DND-41 (cell line): ENCODE results near the gene MOV10L1.
A peak's percentile ranks its signal among the peaks of the same experiment; 100 is the strongest.

Experiments used
- ATAC-seq: fragments of 200-7000 bp; cut with Tn5 transposase; 3 replicates; pipeline ENCODE4 v1.9.1; 2021; ENCODE audit warnings: low read depth; ENCODE audit not compliant: insufficient read depth
- DNase-seq: peaks from one replicate; pipeline ENCODE4 v3.0.0-alpha.2; 2020
- H2AFZ ChIP-seq: 2 replicates; pipeline ENCODE4 v1.6.0; 2012; ENCODE audit warnings: low read depth, low read length
- H3K27ac ChIP-seq: 2 replicates; pipeline ENCODE4 v1.5.1; 2012; ENCODE audit warnings: low read length, inconsistent platforms
- H3K27me3 ChIP-seq: fragments of 200-600 bp; sonication (generic); 2 replicates; pipeline ENCODE4 v1.6.0; 2012; ENCODE audit warnings: low read length, mild to moderate bottlenecking, inconsistent platforms; ENCODE audit not compliant: insufficient read depth, poor library complexity
- H3K36me3 ChIP-seq: 2 replicates; pipeline ENCODE4 v1.5.1; 2012; ENCODE audit warnings: low read length, inconsistent platforms; ENCODE audit not compliant: insufficient read depth
- H3K4me1 ChIP-seq: 2 replicates; pipeline ENCODE4 v1.5.1; 2012; ENCODE audit warnings: mild to moderate bottlenecking, low read length; ENCODE audit not compliant: insufficient read depth
- H3K4me2 ChIP-seq: 2 replicates; pipeline ENCODE4 v1.6.0; 2012; ENCODE audit warnings: mild to moderate bottlenecking, moderate library complexity, low read length, inconsistent platforms; ENCODE audit not compliant: insufficient read depth
- H3K4me3 ChIP-seq, 2 experiments: fragments of 200-600 bp in 1 of 2; shearing (Covaris generic) in 1 of 2; 2 replicates each; pipeline ENCODE4 v1.5.1; 2012 to 2016; ENCODE audit warnings: inconsistent platforms in 2 of 2, low read length in 2 of 2, mild to moderate bottlenecking in 2 of 2, low read depth in 1 of 2, moderate library complexity in 1 of 2
- H3K79me2 ChIP-seq: 2 replicates; pipeline ENCODE4 v1.6.0; 2012; ENCODE audit warnings: low read length, inconsistent platforms; ENCODE audit not compliant: insufficient read depth
- H3K9ac ChIP-seq: 2 replicates; pipeline ENCODE4 v1.6.0; 2012; ENCODE audit warnings: low read depth, mild to moderate bottlenecking, inconsistent platforms, low read length, moderate library complexity
- H3K9me3 ChIP-seq: 2 replicates; pipeline ENCODE4 v1.5.1; 2012; ENCODE audit warnings: low read length, moderate library complexity, mild to moderate bottlenecking, inconsistent platforms; ENCODE audit not compliant: insufficient read depth, severe bottlenecking
- H4K20me1 ChIP-seq: 2 replicates; pipeline ENCODE4 v1.6.0; 2012; ENCODE audit warnings: low read length; ENCODE audit not compliant: insufficient read depth
- EZH2 ChIP-seq: IDR thresholded peaks from 3 replicates; pipeline ENCODE4 v1.6.1; 2012; ENCODE audit warnings: borderline replicate concordance, low read depth, mild to moderate bottlenecking, moderate library complexity, low read length, inconsistent platforms; ENCODE audit not compliant: severe bottlenecking
- TF ChIP-seq, protein P1 (sequence below): IDR thresholded peaks from 2 replicates; pipeline ENCODE4 v1.5.1; 2012; ENCODE audit warnings: borderline replicate concordance, low read length, moderate library complexity, mild to moderate bottlenecking; ENCODE audit not compliant: poor library complexity, severe bottlenecking; ENCODE audit errors: extremely low read depth

Gene MOV10L1

DNA sequence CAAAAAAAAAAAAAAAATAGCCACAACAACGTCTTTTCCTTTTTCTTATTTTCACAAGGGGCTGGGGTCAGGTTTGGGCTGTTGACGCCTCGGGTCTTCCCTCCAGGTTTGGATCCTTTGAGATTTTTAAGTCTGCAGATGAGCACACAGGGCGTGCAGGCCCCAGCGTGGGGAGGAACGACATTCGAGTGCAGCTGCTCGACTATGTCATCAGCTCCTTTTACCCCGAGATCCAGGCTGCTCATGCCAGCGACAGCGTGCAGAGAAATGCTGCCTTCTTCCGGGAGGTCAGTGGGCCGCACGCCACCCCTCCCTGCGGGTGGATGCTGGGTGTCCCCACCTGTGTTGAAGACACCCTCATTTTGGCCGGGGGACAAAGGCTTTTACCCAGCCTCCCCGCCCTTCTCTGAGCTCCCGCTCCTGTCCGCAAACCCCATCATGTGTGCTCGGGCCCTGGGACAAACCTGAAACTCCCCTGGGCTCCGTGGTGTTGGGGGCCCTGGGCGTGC is 118.7 kb downstream of the MOV10L1 start:
- TF ChIP-seq EZH2: no peak
- no peak overlapping the region for H3K9ac ChIP-seq
- H3K4me1 ChIP-seq: peaks cover under 1% of the 10 kb centered on the region; the same call in 1 of the 2 replicates
- DNase-seq (no peak), ATAC-seq (no peak)
- no peaks in the 10 kb centered on the region for H3K27me3 ChIP-seq
- no peak overlapping the region for H2AFZ ChIP-seq
- no peaks in the 10 kb centered on the region for H3K9me3 ChIP-seq
- peaks cover 58% of the 10 kb centered on the region for H4K20me1 ChIP-seq
- H3K36me3 ChIP-seq: peaks cover 83% of the 10 kb centered on the region
- no peak overlapping the region for H3K27ac ChIP-seq
- H3K4me2 ChIP-seq: no peak overlapping the region
- H3K79me2 ChIP-seq: peaks cover 30% of the 10 kb centered on the region
- H3K4me3 ChIP-seq: no peak overlapping the region

DNA sequence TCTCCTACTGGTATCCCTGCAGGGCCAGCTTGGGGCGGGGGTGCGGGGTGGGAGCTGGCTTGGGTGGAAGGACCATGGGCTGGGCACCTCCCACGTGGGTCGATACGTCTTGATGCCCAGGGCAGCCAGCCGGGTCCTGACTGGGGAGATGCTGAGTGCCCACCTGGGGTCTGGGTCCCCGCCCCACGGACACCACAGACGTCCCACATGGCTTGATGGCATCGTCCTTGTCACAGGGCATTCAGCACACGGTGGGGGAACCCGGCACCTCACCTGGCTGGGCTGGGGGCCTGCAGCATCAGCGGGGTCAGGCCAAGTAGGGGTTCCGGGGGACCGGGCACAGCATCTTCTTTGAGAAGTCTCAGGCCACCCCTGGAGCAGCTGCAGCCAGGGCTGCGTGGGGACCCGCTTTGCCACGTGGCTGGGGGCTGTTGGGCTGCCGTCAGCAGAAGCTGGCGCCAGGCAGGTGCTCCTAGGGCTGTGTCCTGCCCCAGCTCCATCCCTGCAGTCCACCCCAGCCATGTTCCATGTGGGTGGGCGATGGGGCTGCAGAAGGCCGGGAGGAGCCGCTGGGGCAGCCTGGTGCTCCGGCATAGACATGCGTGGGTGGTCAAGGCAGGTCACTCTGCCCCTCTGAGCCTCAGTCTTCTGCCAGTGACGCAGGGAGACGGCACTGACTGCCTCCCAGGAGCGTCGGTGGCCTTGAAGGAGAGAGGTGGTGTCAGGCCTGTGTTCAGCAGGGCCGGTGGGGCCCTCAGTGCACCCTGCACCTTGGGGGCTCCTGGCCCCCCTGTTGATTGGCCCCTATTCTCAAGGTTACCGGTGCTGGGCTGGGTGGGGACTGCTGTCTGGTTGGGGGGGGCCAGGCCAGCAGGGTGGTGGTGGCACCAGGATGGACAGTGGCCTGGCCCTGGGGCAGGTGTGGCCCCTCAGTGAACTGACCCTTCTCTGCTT is 119.4 kb downstream of the MOV10L1 start:
- H3K4me2 ChIP-seq: no peak overlapping the region
- peaks cover 82% of the 10 kb centered on the region for H3K36me3 ChIP-seq
- no peak overlapping the region for H3K9ac ChIP-seq
- H3K9me3 ChIP-seq: no peaks in the 10 kb centered on the region
- peaks cover 59% of the 10 kb centered on the region for H4K20me1 ChIP-seq
- DNase-seq (no peak), ATAC-seq (peak; percentile 21; the same call in 2 of the 3 replicates)
- no peak overlapping the region for H3K4me3 ChIP-seq
- H3K27ac ChIP-seq: no peak overlapping the region
- TF ChIP-seq EZH2: no peak
- TF ChIP-seq, protein P1, sequence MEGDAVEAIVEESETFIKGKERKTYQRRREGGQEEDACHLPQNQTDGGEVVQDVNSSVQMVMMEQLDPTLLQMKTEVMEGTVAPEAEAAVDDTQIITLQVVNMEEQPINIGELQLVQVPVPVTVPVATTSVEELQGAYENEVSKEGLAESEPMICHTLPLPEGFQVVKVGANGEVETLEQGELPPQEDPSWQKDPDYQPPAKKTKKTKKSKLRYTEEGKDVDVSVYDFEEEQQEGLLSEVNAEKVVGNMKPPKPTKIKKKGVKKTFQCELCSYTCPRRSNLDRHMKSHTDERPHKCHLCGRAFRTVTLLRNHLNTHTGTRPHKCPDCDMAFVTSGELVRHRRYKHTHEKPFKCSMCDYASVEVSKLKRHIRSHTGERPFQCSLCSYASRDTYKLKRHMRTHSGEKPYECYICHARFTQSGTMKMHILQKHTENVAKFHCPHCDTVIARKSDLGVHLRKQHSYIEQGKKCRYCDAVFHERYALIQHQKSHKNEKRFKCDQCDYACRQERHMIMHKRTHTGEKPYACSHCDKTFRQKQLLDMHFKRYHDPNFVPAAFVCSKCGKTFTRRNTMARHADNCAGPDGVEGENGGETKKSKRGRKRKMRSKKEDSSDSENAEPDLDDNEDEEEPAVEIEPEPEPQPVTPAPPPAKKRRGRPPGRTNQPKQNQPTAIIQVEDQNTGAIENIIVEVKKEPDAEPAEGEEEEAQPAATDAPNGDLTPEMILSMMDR: no peak
- no peaks in the 10 kb centered on the region for H3K4me1 ChIP-seq
- no peaks in the 10 kb centered on the region for H3K27me3 ChIP-seq
- no peak overlapping the region for H2AFZ ChIP-seq
- H3K79me2 ChIP-seq: peaks cover 29% of the 10 kb centered on the region

DNA sequence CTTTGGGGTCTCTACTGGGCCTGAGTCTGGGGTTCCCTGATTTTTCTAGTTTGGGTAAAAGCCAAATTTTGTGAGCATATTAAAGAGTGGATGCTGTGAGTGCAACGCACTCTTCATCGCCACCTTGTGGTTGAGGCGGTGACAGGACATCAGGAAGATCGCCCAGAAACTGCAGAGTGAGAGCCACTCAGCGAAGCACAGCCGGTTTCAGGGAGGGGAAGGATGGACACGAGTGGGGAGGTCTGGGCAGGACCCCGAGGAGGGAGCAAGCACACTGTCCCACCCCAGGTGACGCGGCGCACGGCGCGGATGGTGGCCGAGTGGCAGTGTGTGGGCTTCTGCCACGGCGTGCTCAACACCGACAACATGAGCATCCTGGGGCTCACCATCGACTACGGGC is 120.1 kb downstream of the MOV10L1 start:
- Histone ChIP-seq H3K27me3 (no peaks in the 10 kb centered on the region), H3K9me3 (no peaks in the 10 kb centered on the region), H2AFZ (no peak overlapping the region), H3K27ac (no peak overlapping the region), H3K36me3 (peaks cover 83% of the 10 kb centered on the region), H3K79me2 (peaks cover 29% of the 10 kb centered on the region), H4K20me1 (peaks cover 60% of the 10 kb centered on the region), H3K4me3 (no peak overlapping the region), H3K9ac (no peak overlapping the region), H3K4me1 (no peaks in the 10 kb centered on the region), H3K4me2 (no peak overlapping the region)
- TF ChIP-seq, protein P1: peak; percentile 95
- TF ChIP-seq EZH2: no peak
- peak; percentile 75 for ATAC-seq
- DNase-seq: peak; percentile 71
